CD14-positive monocyte (primary cell): Measurements from ENCODE around the gene TRPC4AP. TPM values are rescaled to one million over a fixed set of nuclear protein-coding genes. Genes with fewer than 3 reads are reported as not detected.
"Not testable (repeated sequence)": the region's sequence is repeated elsewhere in the genome, so short reads cannot be mapped to it uniquely, and the experiment has no call there.

Experiments used
- DNase-seq, 3 donors: peaks; one replicate each; pipeline ENCODE4 v3.0.0-alpha.2; 2011 to 2022
- H2AFZ ChIP-seq: 2 replicates; pipeline ENCODE4 v1.6.0; 2012; ENCODE audit warnings: mild to moderate bottlenecking, low read depth, low read length, inconsistent platforms; ENCODE audit not compliant: insufficient read depth, poor library complexity, severe bottlenecking
- H3K27ac ChIP-seq, 2 donors: 1 replicate in 1 of 2; 2 replicates in 1 of 2; pipeline ENCODE4 v1.5.1; 2012 to 2013; ENCODE audit warnings: low read length in 2 of 2, control low read depth in 1 of 2, inconsistent platforms in 1 of 2, low read depth in 1 of 2, mild to moderate bottlenecking in 1 of 2
- H3K27me3 ChIP-seq, 2 donors: one replicate each; pipeline versions ENCODE4 v1.6.0 to v1.6.1; 2011 to 2013; ENCODE audit warnings: low read length in 2 of 2; ENCODE audit not compliant: control insufficient read depth in 2 of 2, insufficient read depth in 2 of 2
- H3K36me3 ChIP-seq, 2 donors: replicated peaks in 1 of 2; 1 replicate in 1 of 2; 2 replicates in 1 of 2; pipeline versions ENCODE4 v1.5.1 to v1.6.1; 2012 to 2013; ENCODE audit warnings: low read length in 2 of 2, control low read depth in 1 of 2, inconsistent platforms in 1 of 2, mild to moderate bottlenecking in 1 of 2; ENCODE audit not compliant: insufficient read depth in 2 of 2, control insufficient read depth in 1 of 2
- H3K4me1 ChIP-seq, 2 donors: 1 replicate in 1 of 2; 2 replicates in 1 of 2; pipeline versions ENCODE4 v1.5.1 to v1.6.1; 2012 to 2013; ENCODE audit warnings: low read length in 2 of 2, control low read depth in 1 of 2, inconsistent platforms in 1 of 2, mild to moderate bottlenecking in 1 of 2, moderate library complexity in 1 of 2; ENCODE audit not compliant: insufficient read depth in 2 of 2, control insufficient read depth in 1 of 2
- H3K4me2 ChIP-seq: replicated peaks from 2 replicates; pipeline ENCODE3; 2012; ENCODE audit warnings: low read length, moderate library complexity, mild to moderate bottlenecking; ENCODE audit not compliant: poor library complexity, severe bottlenecking; ENCODE audit errors: extremely low read depth
- H3K4me3 ChIP-seq, 3 experiments: fragments of 200-600 bp in 1 of 3; sonication (generic) in 1 of 3; replicated peaks in 1 of 3; 1 replicate in 2 of 3; 2 replicates in 1 of 3; pipeline ENCODE4 v1.5.1; 2011 to 2013; ENCODE audit warnings: low read length in 3 of 3, mild to moderate bottlenecking in 3 of 3, control low read depth in 2 of 3, low read depth in 2 of 3, inconsistent platforms in 1 of 3, moderate library complexity in 1 of 3
- H3K79me2 ChIP-seq: 2 replicates; pipeline ENCODE4 v1.6.0; 2012; ENCODE audit warnings: mild to moderate bottlenecking, control low read depth, inconsistent platforms, low read length, moderate library complexity; ENCODE audit not compliant: insufficient read depth
- H3K9ac ChIP-seq: 2 replicates; pipeline ENCODE4 v1.6.0; 2017; ENCODE audit warnings: low read length, mild to moderate bottlenecking; ENCODE audit not compliant: insufficient read depth, poor library complexity, severe bottlenecking
- H3K9me3 ChIP-seq, 2 donors: replicated peaks in 1 of 2; 1 replicate in 1 of 2; 2 replicates in 1 of 2; pipeline versions ENCODE4 v1.5.1 to v1.6.1; 2012 to 2013; ENCODE audit warnings: low read length in 2 of 2, control low read depth in 1 of 2; ENCODE audit not compliant: control insufficient read depth in 1 of 2, insufficient read depth in 1 of 2
- H4K20me1 ChIP-seq: 2 replicates; pipeline ENCODE4 v1.6.0; 2012; ENCODE audit warnings: mild to moderate bottlenecking, low read length, control low read depth, moderate library complexity; ENCODE audit not compliant: insufficient read depth
- H3K27ac Mint-ChIP-seq, 7 donors: one replicate each; pipeline ENCODE4 v1.8.0; 2020; ENCODE audit warnings: mild to moderate bottlenecking in 7 of 7, mixed read lengths in 7 of 7, moderate library complexity in 6 of 7, inconsistent platforms in 2 of 7
- H3K27me3 Mint-ChIP-seq, 3 donors: one replicate each; pipeline ENCODE4 v1.8.0; 2021 to 2022; ENCODE audit warnings: low read depth in 3 of 3, mild to moderate bottlenecking in 3 of 3, mixed read lengths in 3 of 3, moderate library complexity in 3 of 3, inconsistent platforms in 1 of 3
- H3K36me3 Mint-ChIP-seq, 2 donors: one replicate each; pipeline ENCODE4 v1.8.0; 2020; ENCODE audit warnings: mixed read lengths in 2 of 2, inconsistent platforms in 1 of 2, mild to moderate bottlenecking in 1 of 2
- H3K4me1 Mint-ChIP-seq: one replicate; pipeline ENCODE4 v1.8.0; 2020; ENCODE audit warnings: mild to moderate bottlenecking, mixed read lengths
- H3K4me3 Mint-ChIP-seq, 2 donors: one replicate each; pipeline ENCODE4 v1.8.0; 2020; ENCODE audit warnings: mild to moderate bottlenecking in 2 of 2, mixed read lengths in 2 of 2, moderate library complexity in 1 of 2
- H3K9me3 Mint-ChIP-seq, 7 donors: one replicate each; pipeline ENCODE4 v1.8.0; 2020 to 2022; ENCODE audit warnings: mixed read lengths in 7 of 7, mild to moderate bottlenecking in 6 of 7, moderate library complexity in 6 of 7, inconsistent platforms in 2 of 7
- CTCF ChIP-seq: fragments of 200-600 bp; IDR thresholded peaks from one replicate; pipeline ENCODE4 v1.8.0; 2022; ENCODE audit warnings: antibody characterized with exemption, mild to moderate bottlenecking
- WGBS: methylation state at CpG from one replicate; pipeline ENCODE4 v1.1.5; 2013; ENCODE audit warnings: missing lambda C conversion rate; ENCODE audit not compliant: insufficient coverage; 5-methylcytosine and 5-hydroxymethylcytosine counted together
- intact Hi-C, 2 donors: fragments of 100-400 bp; cut with micrococcal nuclease; formaldehyde crosslinking; loops; one replicate each; pipeline versions ENCODE4 v1.15.0 to v1.15.1; 2023
- polyA plus RNA-seq, 3 donors: library from polyadenylated mRNA; depleted of rRNA in 1 of 3; unstranded in 2 of 3; stranded (reverse) in 1 of 3; fragments of 300-500 nt in 2 of 3; fragments of >200 nt in 1 of 3; fragmentation: Illumina TruSeq in 2 of 3; gene quantifications; 1 replicate in 2 of 3; 2 replicates in 1 of 3; pipeline ENCODE4 v1.2.3, GENCODE V29; 2012 to 2021

Gene TRPC4AP
- polyA plus RNA-seq, 3 donors, result 80.8 to 98.4 (median 88.6) TPM

DNA sequence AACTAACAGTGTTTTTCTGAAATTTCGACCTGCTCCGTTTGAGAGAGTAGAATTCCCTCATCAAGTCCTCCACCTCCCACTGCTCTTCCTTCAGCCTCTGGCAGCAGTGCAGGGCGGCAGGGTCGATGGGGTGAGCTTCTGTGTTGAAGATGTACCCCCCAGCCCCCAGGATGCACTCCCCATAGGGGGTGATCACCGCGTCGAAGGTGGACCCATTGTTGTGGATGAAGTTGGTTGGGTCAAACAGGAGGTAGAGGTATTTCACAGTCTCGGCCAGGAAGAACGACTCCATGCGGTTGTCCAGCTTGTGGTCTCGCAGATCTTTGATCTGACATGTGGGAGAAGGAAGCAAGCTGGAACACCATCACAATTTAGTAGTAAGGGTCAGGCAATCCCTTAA lies 23.0 kb upstream of the TRPC4AP start:
- Histone ChIP-seq H3K4me3 (no peak overlapping the region), H3K36me3 (peaks cover 56 to 74% of the 10 kb centered on the region in 2 donors), H4K20me1 (peaks cover 9% of the 10 kb centered on the region), H3K79me2 (no peaks in the 10 kb centered on the region), H3K9me3 (no peaks in the 10 kb centered on the region), H3K4me1 (no peaks in the 10 kb centered on the region), H3K27me3 (no peaks in the 10 kb centered on the region), H3K9ac (no peak overlapping the region), H2AFZ (no peak overlapping the region), H3K4me2 (no peak overlapping the region), H3K27ac (no peak overlapping the region)
- H3K4me1 Mint-ChIP-seq, result peaks cover 16% of the 10 kb centered on the region
- WGBS, result 100% methylated on average over 2 of the region's 11 CpGs
- no peaks in the 10 kb centered on the region for H3K9me3 Mint-ChIP-seq
- DNase-seq, result no peak
- peak overlapping the region in 1 of 7 donors; percentile 73 for H3K27ac Mint-ChIP-seq
- no peak for TF ChIP-seq CTCF
- intact Hi-C loops, result no loop called here
- peaks cover 0 to 3% (median 0%) of the 10 kb centered on the region in 3 donors for H3K27me3 Mint-ChIP-seq
- peaks cover 72 to 88% of the 10 kb centered on the region in 2 donors for H3K36me3 Mint-ChIP-seq
- no peak overlapping the region for H3K4me3 Mint-ChIP-seq

DNA sequence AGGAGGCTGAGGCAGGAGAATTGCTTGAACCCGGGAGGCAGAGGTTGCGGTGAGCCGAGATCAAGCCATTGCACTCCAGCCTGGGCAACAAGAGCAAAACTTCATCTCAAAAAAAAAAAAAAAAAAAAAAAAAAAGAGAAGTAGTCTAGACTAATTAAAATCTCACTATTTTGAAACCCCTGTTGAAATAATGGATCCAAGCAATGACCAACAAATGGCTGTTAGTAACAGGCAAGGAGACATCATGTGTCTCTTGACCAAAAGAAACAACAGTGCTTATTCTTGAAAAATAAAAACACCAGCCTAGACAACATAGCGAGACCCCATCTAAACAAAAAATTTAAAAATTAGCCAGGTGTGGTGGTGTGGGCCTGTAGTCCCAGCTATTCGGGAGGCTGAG lies 19.7 kb upstream of the TRPC4AP start:
- H3K27ac ChIP-seq, H3K9me3 Mint-ChIP-seq, H3K4me1 ChIP-seq, H3K27me3 ChIP-seq, H3K79me2 ChIP-seq, H3K9ac ChIP-seq, H3K9me3 ChIP-seq, H3K4me2 ChIP-seq, H3K27me3 Mint-ChIP-seq, H4K20me1 ChIP-seq, H3K4me3 ChIP-seq, DNase-seq, H2AFZ ChIP-seq, intact Hi-C loops, H3K4me3 Mint-ChIP-seq: not testable (repeated sequence)
- Mint-ChIP-seq H3K27ac (peak overlapping the region in 1 of 7 donors; percentile 81), H3K4me1 (peaks cover 11% of the 10 kb centered on the region), H3K36me3 (peaks cover 58 to 76% of the 10 kb centered on the region in 2 donors)
- no CpG with 5 or more reads among the region's 5 CpGs for WGBS
- peaks cover 29 to 41% of the 10 kb centered on the region in 2 donors for H3K36me3 ChIP-seq
